Vagina (tissue), 2 donors: Measurements from ENCODE around the gene LONRF2.

Source experiments
- POLR2A ChIP-seq, 2 donors: fragments of 450-650 bp; IDR thresholded peaks; one replicate each; pipeline ENCODE4 v1.6.1; 2017; ENCODE audit warnings: antibody characterized with exemption in 2 of 2, mild to moderate bottlenecking in 2 of 2, moderate library complexity in 2 of 2
- TF ChIP-seq, protein P1 (sequence below), 3 experiments: fragments of 450-650 bp in 2 of 3; fragments of 200-600 bp in 1 of 3; sonication (generic) in 1 of 3; IDR thresholded peaks; one replicate each; pipeline ENCODE4 v1.5.1; 2017 to 2019; ENCODE audit warnings: antibody characterized with exemption in 3 of 3, mild to moderate bottlenecking in 2 of 3, moderate library complexity in 2 of 3

DNA sequence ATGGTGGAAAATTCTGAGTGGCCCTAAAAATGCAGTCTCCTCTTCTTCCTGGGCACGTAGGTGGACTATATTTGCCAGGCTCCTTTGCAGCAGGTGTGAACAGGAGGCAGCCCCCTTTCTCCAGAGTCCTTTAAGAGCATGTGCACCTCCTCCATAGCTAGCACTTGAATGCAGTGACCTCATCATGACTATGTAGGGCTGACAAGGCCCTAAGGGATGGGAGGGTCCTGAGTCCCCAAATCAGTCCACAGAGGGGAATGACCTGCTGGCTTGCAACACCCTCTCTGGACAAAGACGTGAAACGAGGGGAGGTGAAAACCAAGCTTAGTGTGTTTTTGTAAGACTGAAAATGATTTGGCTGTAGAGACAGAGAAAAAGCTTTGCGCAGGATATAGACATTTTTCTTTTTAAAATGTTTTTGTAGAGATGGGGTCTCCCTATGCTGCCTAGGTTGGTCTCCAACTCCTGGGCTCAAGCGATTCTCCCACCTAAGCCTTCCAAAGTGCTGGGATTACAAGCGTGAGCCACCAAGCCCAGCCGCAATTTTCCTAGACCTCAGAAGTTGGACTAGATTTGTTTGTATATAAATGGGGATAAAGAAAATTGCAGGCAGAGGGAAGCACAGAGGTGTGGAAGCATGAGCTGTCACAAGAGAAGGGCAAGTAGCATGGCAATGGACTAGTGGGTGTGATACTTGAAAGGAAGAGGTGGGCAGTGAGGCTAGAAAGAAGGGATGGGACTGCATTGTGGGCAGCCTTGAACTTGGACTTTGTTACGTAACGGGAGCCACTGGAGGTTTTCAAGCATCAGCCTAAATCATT lies 28.8 kb downstream of the LONRF2 start:
- TF ChIP-seq POLR2A (IDR thresholded peaks at IDR 0.05) = no peak
- TF ChIP-seq, protein P1, sequence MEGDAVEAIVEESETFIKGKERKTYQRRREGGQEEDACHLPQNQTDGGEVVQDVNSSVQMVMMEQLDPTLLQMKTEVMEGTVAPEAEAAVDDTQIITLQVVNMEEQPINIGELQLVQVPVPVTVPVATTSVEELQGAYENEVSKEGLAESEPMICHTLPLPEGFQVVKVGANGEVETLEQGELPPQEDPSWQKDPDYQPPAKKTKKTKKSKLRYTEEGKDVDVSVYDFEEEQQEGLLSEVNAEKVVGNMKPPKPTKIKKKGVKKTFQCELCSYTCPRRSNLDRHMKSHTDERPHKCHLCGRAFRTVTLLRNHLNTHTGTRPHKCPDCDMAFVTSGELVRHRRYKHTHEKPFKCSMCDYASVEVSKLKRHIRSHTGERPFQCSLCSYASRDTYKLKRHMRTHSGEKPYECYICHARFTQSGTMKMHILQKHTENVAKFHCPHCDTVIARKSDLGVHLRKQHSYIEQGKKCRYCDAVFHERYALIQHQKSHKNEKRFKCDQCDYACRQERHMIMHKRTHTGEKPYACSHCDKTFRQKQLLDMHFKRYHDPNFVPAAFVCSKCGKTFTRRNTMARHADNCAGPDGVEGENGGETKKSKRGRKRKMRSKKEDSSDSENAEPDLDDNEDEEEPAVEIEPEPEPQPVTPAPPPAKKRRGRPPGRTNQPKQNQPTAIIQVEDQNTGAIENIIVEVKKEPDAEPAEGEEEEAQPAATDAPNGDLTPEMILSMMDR (IDR thresholded peaks at IDR 0.05) = no peak
